KMS-11 (cell line): ENCODE data around the gene ZNF22.

ENCODE experiments used
- H2AFZ ChIP-seq: fragments of 200-600 bp; sonication (generic); 2 replicates; pipeline ENCODE4 v1.6.1; 2016; ENCODE audit warnings: antibody characterized with exemption, mixed run types, low read depth
- H3K27ac ChIP-seq: fragments of 200-600 bp; sonication (generic); 2 replicates; pipeline ENCODE4 v1.6.1; 2016; ENCODE audit warnings: mild to moderate bottlenecking, mixed run types
- H3K27me3 ChIP-seq: fragments of 200-600 bp; sonication (generic); 2 replicates; pipeline ENCODE4 v1.6.1; 2017; ENCODE audit warnings: mild to moderate bottlenecking, low read depth, mixed run types, moderate library complexity; ENCODE audit not compliant: insufficient read depth
- H3K36me3 ChIP-seq: fragments of 200-600 bp; sonication (generic); 2 replicates; pipeline ENCODE4 v1.6.1; 2017; ENCODE audit warnings: mild to moderate bottlenecking, mixed run types; ENCODE audit not compliant: insufficient read depth
- H3K4me1 ChIP-seq: fragments of 200-600 bp; sonication (generic); 2 replicates; pipeline ENCODE4 v1.6.1; 2016; ENCODE audit warnings: mild to moderate bottlenecking, low read depth, mixed run types; ENCODE audit not compliant: poor library complexity, severe bottlenecking
- H3K4me2 ChIP-seq: fragments of 200-600 bp; sonication (generic); 2 replicates; pipeline ENCODE4 v1.7.0; 2016; ENCODE audit warnings: mild to moderate bottlenecking, mixed run types
- H3K4me3 ChIP-seq: fragments of 200-600 bp; sonication (generic); IDR thresholded peaks from 2 replicates; pipeline ENCODE4 v1.6.1; 2017; ENCODE audit warnings: low read depth, low read length, mixed read lengths; ENCODE audit not compliant: insufficient read depth
- H3K79me2 ChIP-seq: fragments of 200-600 bp; sonication (generic); 2 replicates; pipeline ENCODE4 v1.6.1; 2016; ENCODE audit warnings: low read depth, mixed run types; ENCODE audit not compliant: insufficient read depth
- H3K9ac ChIP-seq: fragments of 200-600 bp; sonication (generic); 2 replicates; pipeline ENCODE4 v1.6.1; 2016; ENCODE audit warnings: mild to moderate bottlenecking, mixed run types
- H4K20me1 ChIP-seq: fragments of 200-600 bp; sonication (generic); 2 replicates; pipeline ENCODE4 v1.6.1; 2016; ENCODE audit warnings: mild to moderate bottlenecking, mixed run types; ENCODE audit not compliant: insufficient read depth
- CTCF ChIP-seq: fragments of 200-600 bp; sonication (generic); conservative IDR thresholded peaks from 2 replicates; pipeline ENCODE4 v1.6.1; 2017; ENCODE audit warnings: low read depth, mild to moderate bottlenecking, antibody characterized with exemption, low read length, moderate library complexity, mixed read lengths

ZNF22 gene

DNA sequence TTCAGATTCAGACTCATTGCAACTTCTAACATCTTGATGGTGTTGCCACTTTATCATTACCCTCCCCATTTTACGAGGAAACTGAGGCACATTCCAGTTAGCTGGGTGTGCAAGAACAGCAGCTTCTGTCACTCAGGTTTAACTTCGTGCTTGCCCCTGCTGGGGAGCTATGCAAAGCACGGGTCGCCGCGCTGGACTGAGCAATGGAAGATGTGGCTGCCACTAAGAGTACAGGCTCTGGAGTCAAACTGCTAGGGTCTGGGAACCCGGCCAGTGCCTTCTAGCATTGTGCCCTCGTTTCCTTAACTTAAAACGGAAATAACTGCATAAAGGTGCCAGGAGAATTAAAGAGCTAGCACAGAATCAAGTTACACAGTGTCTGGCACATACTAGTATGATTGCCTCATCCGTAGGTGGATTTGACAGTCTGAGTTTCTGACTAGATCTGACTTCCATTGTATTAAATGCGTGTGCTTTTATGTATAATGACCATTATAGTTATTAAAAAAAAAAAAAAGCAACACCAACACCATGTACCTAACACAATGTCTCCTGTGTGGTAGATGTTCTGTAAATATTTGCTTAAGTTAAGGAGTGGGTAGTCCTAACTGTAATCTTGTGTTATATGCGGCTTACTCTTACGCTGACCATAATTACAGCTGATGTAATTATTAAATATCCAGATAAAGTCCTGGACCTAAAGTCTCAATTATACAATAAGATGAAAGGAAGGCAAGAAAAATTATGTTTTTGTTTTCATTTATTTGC, 842 bp downstream of the ZNF22 start:
- H3K4me3 ChIP-seq: no peak overlapping the region
- peak overlapping the region; percentile 78 for H3K4me2 ChIP-seq
- H4K20me1 ChIP-seq: no peaks in the 10 kb centered on the region
- H2AFZ ChIP-seq: peak overlapping the region; percentile 35
- TF ChIP-seq CTCF: 0 out of 2 replicates have a peak, but pooled peaks have one; percentile 12
- peaks cover 21% of the 10 kb centered on the region for H3K79me2 ChIP-seq
- no peaks in the 10 kb centered on the region for H3K27me3 ChIP-seq
- H3K27ac ChIP-seq: peak overlapping the region; percentile 81
- peak overlapping the region; percentile 76 for H3K9ac ChIP-seq
- H3K4me1 ChIP-seq: peaks cover 37% of the 10 kb centered on the region
- H3K36me3 ChIP-seq: no peaks in the 10 kb centered on the region

GRCh38 chr10:45003432-45004000, 2.8 kb downstream of the ZNF22 start:
- Histone ChIP-seq H3K9ac (no peak overlapping the region), H3K27ac (no peak overlapping the region), H3K4me1 (peaks cover 22% of the 10 kb centered on the region), H2AFZ (no peak overlapping the region), H3K4me2 (no peak overlapping the region), H3K4me3 (no peak overlapping the region), H3K27me3 (no peaks in the 10 kb centered on the region), H3K36me3 (no peaks in the 10 kb centered on the region), H4K20me1 (no peaks in the 10 kb centered on the region), H3K79me2 (peaks cover 21% of the 10 kb centered on the region)
- TF ChIP-seq CTCF: no peak

- H3K27me3 ChIP-seq: no peaks in the 10 kb centered on the region
- H3K4me2 ChIP-seq: no peak overlapping the region
- no peak overlapping the region for H3K27ac ChIP-seq
- peaks cover 20% of the 10 kb centered on the region for H3K4me1 ChIP-seq
- no peaks in the 10 kb centered on the region for H3K36me3 ChIP-seq
- TF ChIP-seq CTCF: no peak
- peaks cover 21% of the 10 kb centered on the region for H3K79me2 ChIP-seq
- H3K9ac ChIP-seq: no peak overlapping the region
- H4K20me1 ChIP-seq: no peaks in the 10 kb centered on the region
- no peak overlapping the region for H3K4me3 ChIP-seq
- H2AFZ ChIP-seq: no peak overlapping the region
Measured at GRCh38 chr10:45004661-45005060, 3.9 kb downstream of the ZNF22 start.

DNA sequence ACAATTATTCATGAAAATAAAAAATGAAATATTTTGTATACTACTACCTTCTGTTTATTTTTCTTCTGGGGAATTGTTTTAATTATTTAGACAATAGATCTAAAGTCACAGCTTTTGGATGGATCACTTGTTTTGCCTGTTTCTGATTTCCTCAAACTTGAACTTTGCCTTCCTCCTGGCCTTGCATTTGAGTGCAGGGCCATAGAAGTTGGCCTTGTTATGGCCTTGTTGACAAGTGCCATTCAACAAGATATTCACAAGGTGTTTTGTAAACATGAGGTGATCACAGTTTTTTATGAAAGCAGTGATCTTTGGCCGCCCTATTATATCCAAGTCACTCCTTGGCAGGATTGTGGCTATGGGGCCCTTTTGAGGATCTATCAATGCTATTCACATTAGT, 4.6 kb downstream of the ZNF22 start:
- Histone ChIP-seq H4K20me1 (no peaks in the 10 kb centered on the region), H3K36me3 (no peaks in the 10 kb centered on the region), H2AFZ (no peak overlapping the region), H3K4me1 (peaks cover 14% of the 10 kb centered on the region), H3K4me2 (no peak overlapping the region), H3K27me3 (no peaks in the 10 kb centered on the region), H3K4me3 (no peak overlapping the region), H3K9ac (no peak overlapping the region), H3K79me2 (peaks cover 21% of the 10 kb centered on the region), H3K27ac (no peak overlapping the region)
- TF ChIP-seq CTCF: no peak
